GM19099 (cell line): ENCODE measurements around the gene MVK.

ENCODE experiments used
- POLR2A ChIP-seq: IDR thresholded peaks from 3 replicates; pipeline ENCODE4 v1.6.1; 2011; ENCODE audit warnings: low read depth; ENCODE audit not compliant: insufficient read length; ENCODE audit errors: extremely low read depth

Gene MVK

DNA sequence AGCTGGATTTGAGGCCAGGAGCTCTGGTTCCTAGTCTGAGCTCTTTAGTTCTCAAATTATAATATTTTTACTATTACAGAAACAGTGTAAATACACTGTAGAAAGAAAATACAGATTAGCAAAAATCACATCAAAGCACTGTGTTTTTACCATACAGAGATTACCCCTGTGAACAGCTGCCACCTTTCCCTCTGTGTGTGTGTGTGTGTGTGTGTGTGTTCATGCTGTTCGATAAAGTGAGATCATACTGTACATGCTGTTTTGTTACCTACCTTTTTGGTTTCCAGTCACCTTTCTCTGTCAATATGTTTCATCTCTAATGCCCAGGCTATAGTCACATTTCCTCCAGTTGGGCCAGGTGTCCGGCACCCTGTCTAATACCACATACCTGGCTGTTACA lies 26.9 kb downstream of the MVK start:
- no peak for TF ChIP-seq POLR2A

DNA sequence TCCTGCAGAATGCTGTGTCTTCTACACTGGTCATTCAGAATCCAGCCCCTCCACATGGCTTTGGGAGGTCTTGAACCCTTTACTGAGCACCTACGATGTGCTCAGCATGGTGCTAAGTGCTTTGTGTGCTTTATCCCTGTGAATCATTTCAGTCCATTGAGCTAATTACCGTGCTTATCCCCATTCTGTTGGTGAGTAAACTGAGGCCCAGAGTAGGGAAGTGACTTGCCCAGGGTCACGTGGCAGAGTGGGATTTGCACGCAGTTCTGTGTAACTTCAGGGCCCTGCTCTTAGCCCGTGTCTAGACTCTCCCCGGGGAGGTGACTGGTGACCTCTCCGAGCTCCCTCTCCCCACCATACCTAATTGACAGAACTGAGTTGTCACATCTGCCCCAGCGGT lies 27.4 kb downstream of the MVK start:
- TF ChIP-seq POLR2A: no peak

DNA sequence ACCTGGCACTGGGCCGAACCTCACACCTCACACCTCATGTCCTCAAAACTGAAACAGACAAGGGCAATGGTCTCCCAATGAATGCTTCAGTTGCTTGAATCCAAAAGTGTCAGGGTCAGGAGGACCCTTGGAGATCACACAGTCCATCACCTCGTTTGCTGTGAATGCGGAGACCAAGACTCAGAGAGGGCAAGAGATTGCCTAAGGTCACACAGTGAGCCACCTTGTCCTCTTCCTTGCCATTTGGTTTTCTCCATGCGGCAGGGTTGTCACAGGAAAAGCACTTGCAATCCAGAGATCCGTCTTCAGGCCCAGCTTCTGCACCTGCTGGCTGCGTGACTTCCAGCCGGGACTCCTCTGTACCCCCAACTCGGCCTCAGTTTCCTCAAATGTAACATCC lies 28.0 kb downstream of the MVK start:
- TF ChIP-seq POLR2A: no peak

DNA sequence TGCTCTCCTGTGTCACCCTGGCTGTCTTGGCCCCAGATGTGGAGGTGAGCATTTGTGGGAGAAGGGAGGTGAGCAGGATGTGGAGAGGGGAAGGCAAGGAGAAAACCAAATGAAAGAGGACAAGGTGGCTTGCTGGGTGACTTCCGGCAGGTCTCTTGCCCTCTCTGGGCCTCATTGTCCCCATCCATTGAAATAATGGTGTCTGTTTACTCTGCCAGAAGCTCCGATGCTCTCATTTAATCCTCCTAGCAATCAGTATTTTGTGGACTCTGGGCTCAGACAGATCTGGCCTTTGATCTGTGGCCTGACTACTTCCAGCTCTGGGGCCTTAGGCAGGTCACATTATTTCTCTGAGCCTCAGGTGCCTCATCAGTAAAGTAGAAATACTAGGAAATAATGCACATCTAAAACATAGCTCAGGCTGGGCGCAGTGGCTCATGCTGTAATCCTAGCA lies 30.6 kb downstream of the MVK start:
- no peak for TF ChIP-seq POLR2A

DNA sequence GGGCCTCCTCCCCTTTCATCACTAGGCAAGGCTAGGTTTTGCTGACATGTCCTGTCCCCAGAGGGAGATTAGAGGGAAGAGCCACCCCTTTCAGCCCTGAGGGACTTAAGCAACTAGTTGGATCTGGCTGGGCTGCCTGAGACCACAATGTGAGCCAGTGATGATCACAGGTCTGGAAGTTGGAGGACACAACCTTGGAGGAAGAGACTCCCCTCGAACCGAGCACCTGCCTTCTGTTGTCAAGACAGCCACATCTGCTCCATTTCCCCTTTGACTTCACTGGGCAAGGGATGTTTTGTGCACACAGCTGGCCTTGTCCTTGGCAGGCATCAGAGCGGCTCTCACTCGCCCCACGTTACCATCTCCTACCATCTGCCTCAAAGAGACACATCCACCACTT lies 31.4 kb downstream of the MVK start:
- no peak for TF ChIP-seq POLR2A

DNA sequence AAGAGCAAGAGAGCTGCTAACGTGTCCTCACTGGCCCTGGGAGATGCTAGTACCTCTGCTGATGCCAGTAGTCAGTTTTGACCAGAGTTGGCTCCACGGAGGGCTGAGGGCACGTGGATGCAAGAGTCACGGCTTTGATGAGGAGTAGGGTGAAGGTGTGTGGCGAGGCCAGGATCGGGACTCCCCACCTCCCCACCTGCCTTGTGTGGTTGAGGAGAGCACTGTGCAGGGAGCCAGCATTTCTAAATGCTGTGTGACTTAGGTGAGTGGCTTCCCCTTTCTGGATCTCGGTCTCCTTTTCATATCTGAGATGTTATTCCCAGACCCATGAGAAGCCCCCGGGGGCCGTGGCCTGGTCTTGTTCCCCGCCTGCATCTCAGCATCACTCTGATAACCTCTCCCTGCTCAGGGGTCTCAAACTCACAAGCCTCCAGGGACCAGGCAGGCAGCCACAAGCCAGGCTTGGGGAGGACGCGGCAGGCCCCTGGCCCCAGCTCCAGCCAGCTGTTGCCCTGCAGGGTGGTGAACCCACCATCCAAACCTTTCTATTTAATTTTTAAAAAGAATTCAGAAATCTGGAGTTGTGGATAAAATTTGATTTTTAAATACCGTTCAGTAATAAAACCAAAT lies 32.1 kb downstream of the MVK start:
- no peak for TF ChIP-seq POLR2A

DNA sequence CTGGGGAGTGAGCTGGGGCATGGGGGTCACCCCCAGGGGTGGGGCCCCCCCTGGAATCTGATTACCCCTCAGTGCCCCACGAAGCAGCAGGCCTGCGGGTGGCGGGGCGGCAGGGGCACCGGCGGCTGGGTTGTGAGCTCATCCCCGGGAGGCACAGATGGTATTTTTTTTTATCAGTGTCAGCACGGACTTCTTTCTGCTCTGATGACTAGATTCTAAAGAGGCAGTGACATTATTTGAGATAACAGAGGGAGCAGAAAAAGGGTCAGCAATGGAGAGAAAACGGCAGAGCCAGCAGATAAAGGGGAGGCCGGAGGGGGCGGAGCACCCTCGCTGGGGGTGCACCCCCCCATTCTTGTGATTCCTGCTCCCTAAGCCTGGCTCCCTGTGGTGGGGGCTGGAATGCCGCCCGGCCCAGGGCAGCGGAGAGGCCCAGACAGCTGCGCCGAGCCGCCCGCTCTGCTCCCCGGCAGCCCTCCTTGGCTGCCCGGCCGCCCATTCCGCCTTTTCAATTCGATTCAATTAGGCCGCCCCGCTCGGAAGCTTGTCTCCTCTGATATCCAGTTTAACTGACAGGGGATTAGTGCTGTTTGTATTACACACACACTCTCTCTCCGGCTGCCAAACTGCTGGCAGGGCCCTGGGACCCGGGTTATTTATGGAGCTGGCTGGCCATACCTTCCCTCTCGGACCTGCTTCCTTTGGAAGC lies 32.9 kb downstream of the MVK start:
- TF ChIP-seq POLR2A: no peak

DNA sequence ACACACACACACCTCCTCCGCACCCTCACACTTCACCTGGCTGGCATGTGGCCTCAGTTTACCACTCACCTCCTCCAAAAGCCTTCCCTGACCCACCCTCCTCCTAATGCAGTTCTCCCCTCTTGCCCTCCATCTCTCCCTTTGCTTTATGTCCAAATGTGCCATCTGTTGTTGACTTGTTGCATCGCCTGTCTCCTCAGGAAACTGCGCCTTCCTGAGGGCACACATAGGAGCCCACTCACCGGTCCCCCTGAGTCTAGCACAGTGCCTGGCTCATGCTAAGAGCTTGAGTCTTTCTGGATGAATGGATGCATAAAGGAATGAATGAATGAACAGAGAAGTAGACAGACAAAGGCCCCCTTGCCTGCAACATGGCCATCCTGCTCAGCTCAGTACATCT lies 34.0 kb downstream of the MVK start:
- no peak for TF ChIP-seq POLR2A

DNA sequence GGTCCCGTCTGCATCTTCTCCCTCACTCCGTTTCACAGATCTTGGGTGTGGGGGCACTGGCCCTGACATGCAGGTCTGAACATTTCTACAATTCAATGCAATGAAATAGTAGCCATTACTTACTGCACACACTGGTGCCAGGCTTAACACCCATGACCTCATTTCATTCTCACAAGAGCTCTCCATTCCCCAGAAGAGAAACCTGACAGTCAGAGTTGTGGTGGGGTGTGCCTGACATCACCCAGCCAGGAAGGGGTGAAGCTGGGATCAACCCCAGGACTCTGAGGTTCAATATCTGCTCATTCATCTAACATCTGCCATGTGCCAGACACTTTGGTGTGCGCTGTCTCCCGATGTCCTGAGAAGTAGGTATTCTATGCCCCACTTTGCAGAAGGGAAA lies 34.7 kb downstream of the MVK start:
- no peak for TF ChIP-seq POLR2A

DNA sequence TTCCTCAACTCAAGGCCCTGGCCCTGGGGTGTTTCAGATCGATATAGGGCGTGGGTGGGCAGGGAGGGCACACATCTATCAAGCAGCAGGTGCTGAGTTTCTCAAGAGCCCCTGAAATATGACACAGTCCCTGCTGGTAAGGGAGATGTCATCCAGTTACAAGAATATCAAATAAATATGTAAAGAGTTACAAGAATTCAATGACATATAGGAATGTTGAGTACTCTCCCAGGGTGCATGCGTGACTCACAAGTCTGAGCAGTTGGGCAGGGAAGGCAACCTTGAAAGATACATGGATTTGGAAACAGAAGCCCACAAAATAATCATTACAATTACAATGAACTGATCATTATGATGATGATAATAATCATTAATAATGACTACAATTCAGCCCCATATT lies 35.2 kb downstream of the MVK start:
- no peak for TF ChIP-seq POLR2A

DNA sequence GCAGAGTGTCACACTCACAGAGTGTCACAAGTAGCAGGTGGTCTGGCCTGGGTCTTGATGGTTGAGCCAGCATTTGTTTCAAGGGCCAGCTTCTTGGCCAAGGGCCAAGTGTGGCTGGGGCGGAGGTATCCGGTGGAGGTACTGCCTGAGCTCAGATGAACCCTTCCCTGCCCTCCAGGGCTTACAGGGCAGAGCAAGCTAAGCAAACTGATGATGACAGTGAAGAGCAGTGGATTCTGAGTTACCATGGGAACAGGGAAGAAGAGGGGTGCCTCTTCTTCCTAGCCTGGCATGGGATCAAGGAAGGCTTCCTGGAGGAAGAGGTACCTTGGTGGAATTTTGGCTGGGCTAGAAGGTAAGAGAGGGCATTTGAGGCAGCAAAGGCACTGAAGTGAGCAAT lies 35.7 kb downstream of the MVK start:
- no peak for TF ChIP-seq POLR2A

DNA sequence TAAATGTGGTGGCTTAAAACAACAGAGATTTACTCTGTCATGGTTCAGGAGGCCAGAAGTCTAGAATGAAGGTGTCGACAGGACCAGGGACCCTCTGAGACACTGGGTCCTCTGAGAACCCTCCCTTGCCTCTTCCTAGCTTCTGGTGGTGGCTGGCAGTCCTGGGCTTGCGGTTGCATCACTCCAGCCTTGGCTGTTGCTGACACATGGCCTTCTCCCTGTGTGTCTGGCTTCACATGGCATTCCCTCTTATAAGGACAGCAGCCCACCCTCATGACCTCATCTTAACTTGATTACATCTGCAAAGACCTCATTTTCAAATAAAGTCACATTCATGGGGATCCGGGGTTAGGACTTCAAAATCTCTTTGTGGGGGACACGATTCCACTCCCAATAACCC lies 36.9 kb downstream of the MVK start:
- TF ChIP-seq POLR2A: no peak

DNA sequence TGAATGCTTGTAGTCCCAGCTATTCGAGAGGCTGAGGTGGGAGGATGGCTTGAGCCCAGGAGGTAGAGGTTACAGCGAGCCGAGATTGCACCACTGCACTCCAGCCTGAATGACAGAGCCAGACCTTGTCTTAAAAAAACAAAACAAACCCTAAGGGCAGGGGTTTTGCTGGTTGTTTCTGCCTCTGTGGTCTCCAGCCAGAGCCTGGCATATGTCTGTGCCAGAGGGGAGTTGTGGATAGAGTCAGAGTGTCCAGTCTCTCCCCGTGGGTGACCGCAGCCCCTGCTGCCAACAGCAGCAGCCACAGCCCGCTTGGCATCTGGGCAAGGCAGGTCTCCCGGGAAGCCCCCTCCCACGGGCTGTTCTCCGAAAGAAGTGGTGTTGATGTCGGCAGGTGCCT lies 37.6 kb downstream of the MVK start:
- TF ChIP-seq POLR2A: no peak

DNA sequence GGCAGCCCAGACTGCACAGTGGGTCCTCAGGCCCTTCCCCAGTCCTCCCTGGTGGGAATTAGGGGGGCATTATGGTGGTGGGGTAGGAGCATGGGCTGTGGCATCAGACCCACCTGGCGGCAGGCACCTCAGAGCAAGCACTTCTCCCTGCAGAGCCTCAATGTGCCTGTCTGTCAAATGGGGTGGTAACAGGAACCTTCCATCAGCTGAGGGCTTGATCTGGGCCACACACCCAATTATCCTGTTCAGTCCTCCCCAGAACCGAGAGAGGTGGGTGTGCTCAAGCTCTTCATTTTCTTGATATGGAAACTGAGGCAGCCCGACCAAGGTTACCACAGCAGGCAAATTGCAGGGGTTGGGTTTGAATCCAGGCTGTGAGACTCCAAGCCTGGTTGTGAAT lies 38.4 kb downstream of the MVK start:
- TF ChIP-seq POLR2A: no peak

DNA sequence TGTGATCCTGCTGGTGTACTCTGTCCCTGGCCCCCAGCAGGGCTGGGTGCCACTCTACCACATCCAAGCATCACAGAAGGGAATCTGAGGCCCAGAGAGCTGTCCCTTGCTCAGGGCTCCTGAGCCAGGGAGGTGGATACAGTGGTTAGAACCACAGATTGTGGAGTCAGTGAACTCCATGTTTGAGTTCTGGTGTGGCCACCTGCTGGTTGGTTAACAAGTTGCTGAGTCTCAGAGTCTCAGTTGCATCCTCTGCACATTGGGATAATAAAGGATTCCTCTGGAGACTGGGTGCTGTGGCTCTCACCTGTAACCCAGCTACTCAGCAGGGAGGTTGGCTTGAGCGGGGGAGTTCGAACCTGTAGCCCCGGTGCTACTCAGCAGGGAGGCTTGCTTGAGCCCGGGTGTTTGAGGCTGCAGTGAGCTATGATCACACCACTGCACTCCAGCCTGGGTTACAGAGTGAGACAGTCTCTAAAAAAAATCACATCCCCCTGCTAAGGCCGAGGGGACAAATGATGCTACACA lies 39.4 kb downstream of the MVK start:
- TF ChIP-seq POLR2A: no peak

DNA sequence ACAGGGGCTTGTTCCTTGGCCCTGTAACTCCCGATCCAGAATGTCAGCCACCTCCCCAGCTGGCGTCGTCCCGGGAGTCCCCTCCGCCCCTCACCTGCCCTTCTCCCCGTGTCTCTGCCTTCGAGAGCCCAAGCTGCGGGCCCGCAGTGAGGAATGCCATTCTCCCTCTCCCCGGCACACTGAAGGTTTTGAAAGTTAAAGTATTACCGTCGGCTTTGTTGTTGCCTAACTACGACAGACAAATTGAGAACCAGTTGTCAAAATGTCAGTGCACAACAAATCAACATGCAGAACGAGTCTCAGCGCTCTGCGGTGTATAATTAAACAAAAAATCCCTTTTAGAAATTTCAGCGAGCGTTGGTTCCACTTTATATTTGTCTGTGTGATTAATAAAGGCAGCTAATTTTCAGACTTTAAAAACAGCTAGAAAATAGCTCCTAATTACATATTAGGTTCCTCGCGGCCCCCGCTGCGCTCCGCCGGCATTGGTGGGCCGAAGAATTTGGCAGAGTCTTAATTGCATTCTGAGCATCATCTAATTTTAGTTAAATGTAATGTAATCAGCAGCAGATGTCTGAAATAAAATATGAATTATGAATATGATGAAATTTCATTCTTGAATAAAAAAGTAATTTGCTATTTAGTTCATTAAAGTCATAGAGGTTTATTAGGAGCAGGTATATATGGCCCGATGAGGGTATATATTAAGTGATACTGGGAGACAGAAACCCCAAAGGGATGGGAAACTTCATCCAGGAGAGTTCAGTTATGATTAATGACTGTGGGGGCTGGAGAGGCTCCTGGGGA lies 40.3 kb downstream of the MVK start:
- no peak for TF ChIP-seq POLR2A
